PC-9 (cell line): ENCODE results near the gene CEP112. TPM values are rescaled to one million over a fixed set of nuclear protein-coding genes. Genes with fewer than 3 reads are reported as not detected.

Experiments used
- BruUV-seq: library from RNA; stranded (reverse); fragments of 400-500 nt; replicated peaks from 2 replicates; lab custom pipeline; 2021; lab: Mats Ljungman, UMichigan
- CTCF ChIA-PET: fragments of 300-600 bp; sonication (Branson Sonifier 250); formaldehyde crosslinking; loops from one replicate; lab custom pipeline; 2022; ENCODE audit warnings: antibody characterized with exemption; lab: Charles Lee
- POLR2A ChIA-PET: fragments of 300-600 bp; sonication (Branson Sonifier 250); formaldehyde crosslinking; loops from one replicate; lab custom pipeline; 2022; ENCODE audit warnings: antibody characterized with exemption; ENCODE audit not compliant: unreplicated experiment; lab: Charles Lee
- DNase-seq, 2 experiments: peaks; one replicate each; pipeline versions ENCODE4 v3.0.0 to v3.0.0-alpha.2; 2015 to 2022; ENCODE audit warnings: mixed read lengths in 1 of 2
- H2AFZ ChIP-seq: fragments of 200-600 bp; sonication (generic); 2 replicates; pipeline ENCODE4 v1.8.1; 2017; ENCODE audit warnings: antibody characterized with exemption
- H3F3A ChIP-seq: fragments of 200-600 bp; sonication (generic); 2 replicates; pipeline ENCODE4 v1.8.1; 2017; ENCODE audit warnings: antibody characterized with exemption, mild to moderate bottlenecking, low read depth; ENCODE audit not compliant: insufficient read depth
- H3K27ac ChIP-seq: fragments of 200-600 bp; sonication (generic); 2 replicates; pipeline ENCODE4 v1.6.1; 2016; ENCODE audit warnings: mixed run types
- H3K27me3 ChIP-seq: fragments of 200-600 bp; sonication (generic); 2 replicates; pipeline ENCODE4 v1.6.1; 2016; ENCODE audit warnings: low read depth, mixed run types; ENCODE audit not compliant: insufficient read depth
- H3K36me3 ChIP-seq: fragments of 200-600 bp; sonication (generic); 2 replicates; pipeline ENCODE4 v1.6.1; 2016; ENCODE audit warnings: low read depth, mixed run types
- H3K4me1 ChIP-seq: fragments of 200-600 bp; sonication (generic); replicated peaks from 2 replicates; pipeline ENCODE4 v1.6.1; 2016; ENCODE audit warnings: mixed run types; ENCODE audit not compliant: insufficient read depth
- H3K4me2 ChIP-seq: fragments of 200-600 bp; sonication (generic); 2 replicates; pipeline ENCODE4 v1.6.1; 2017; ENCODE audit warnings: mixed run types
- H3K4me3 ChIP-seq: fragments of 200-600 bp; sonication (generic); 2 replicates; pipeline ENCODE4 v1.6.1; 2016; ENCODE audit warnings: mixed run types
- H3K79me2 ChIP-seq: fragments of 200-600 bp; sonication (generic); 2 replicates; pipeline ENCODE4 v1.6.1; 2017; ENCODE audit warnings: low read depth, mixed run types
- H3K9me2 ChIP-seq: fragments of 200-600 bp; sonication (generic); 2 replicates; pipeline ENCODE4 v1.8.1; 2017; ENCODE audit warnings: mild to moderate bottlenecking; ENCODE audit not compliant: insufficient read depth
- H3K9me3 ChIP-seq: fragments of 200-600 bp; sonication (generic); 2 replicates; pipeline ENCODE4 v1.8.1; 2016; ENCODE audit warnings: low read depth; ENCODE audit not compliant: insufficient read depth
- H4K20me1 ChIP-seq: fragments of 200-600 bp; sonication (generic); 2 replicates; pipeline ENCODE4 v1.8.1; 2017; ENCODE audit not compliant: insufficient read depth
- EZH2 ChIP-seq: fragments of 200-600 bp; sonication (generic); IDR thresholded peaks from 2 replicates; pipeline ENCODE4 v1.8.0; 2017; ENCODE audit warnings: antibody characterized with exemption, low read depth
- intact Hi-C: fragments of 100-400 bp; cut with micrococcal nuclease; formaldehyde crosslinking; loops from one replicate; pipeline ENCODE4 v1.10.0; 2022; ENCODE audit not compliant: unreplicated experiment
- total RNA-seq: library from RNA; stranded (reverse); gene quantifications from 2 replicates; pipeline ENCODE4 v1.2.3, GENCODE V29; 2021
- TF ChIP-seq, protein P1 (sequence below): fragments of 200-600 bp; sonication (generic); conservative IDR thresholded peaks from 2 replicates; pipeline ENCODE4 v1.6.1; 2017; ENCODE audit warnings: mixed run types, antibody characterized with exemption, mild to moderate bottlenecking, moderate library complexity

CEP112 gene
- total RNA-seq, 1 experiment from 2014 or later = 4.3 TPM

DNA sequence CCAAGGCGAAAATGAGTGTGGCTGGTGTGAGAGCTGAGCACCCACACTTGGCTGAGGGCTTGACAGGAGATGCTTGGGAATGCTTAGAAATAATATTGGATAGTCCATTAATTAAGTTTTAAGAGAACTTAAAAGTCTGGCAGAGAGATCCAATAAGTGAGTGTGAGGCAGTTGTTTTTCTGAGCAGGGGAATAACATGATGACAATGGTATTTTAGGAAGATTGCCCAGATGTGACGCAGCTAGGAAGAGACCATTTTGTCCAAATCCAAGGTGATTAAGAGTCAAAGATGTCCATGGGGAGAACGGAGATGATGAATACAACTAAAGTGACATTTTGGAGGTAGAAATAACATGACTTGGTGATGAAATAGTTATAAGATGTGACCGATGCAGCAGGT, 527.7 kb downstream of the CEP112 start:
- intact Hi-C loops = no loop called here
- Histone ChIP-seq H3K79me2 (no peaks in the 10 kb centered on the region), H4K20me1 (no peaks in the 10 kb centered on the region), H3K4me1 (no peaks in the 10 kb centered on the region), H3K4me3 (no peak overlapping the region), H3K4me2 (no peak overlapping the region), H3K27ac (no peak overlapping the region), H3K9me2 (no peaks in the 10 kb centered on the region), H3F3A (no peaks in the 10 kb centered on the region), H2AFZ (no peak overlapping the region), H3K36me3 (no peaks in the 10 kb centered on the region), H3K27me3 (no peaks in the 10 kb centered on the region), H3K9me3 (no peaks in the 10 kb centered on the region)
- no TSS peak for BruUV-seq
- POLR2A ChIA-PET = no interaction called here
- TF ChIP-seq EZH2 = no peak
- DNase-seq = no peak
- CTCF ChIA-PET = no interaction called here

DNA sequence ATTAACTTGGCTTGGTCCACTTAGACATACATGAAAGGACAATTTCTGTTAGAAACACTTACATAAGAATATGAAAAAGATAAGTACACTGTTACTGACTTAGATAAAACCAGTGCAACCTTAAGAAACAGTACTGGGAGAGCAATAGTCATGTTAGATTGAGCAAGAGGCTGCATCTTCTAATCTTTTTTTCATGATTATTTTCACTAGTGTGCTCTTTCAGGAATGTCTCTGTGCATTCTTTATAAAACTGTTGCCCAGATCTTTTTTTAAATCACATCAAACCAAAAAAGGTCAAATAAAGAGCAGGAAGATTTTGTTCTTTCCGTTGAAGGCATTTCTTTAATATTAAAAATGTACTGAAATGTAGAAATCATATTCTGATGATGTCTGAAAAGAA, 529.7 kb downstream of the CEP112 start:
- Histone ChIP-seq H3K36me3 (no peaks in the 10 kb centered on the region), H3K79me2 (no peaks in the 10 kb centered on the region), H3K4me1 (no peaks in the 10 kb centered on the region), H3K4me3 (no peak overlapping the region), H4K20me1 (no peaks in the 10 kb centered on the region), H3K27ac (no peak overlapping the region), H2AFZ (no peak overlapping the region), H3K4me2 (no peak overlapping the region), H3K9me3 (no peaks in the 10 kb centered on the region), H3K27me3 (no peaks in the 10 kb centered on the region), H3F3A (no peaks in the 10 kb centered on the region), H3K9me2 (no peaks in the 10 kb centered on the region)
- no peak for TF ChIP-seq EZH2
- TF ChIP-seq, protein P1, sequence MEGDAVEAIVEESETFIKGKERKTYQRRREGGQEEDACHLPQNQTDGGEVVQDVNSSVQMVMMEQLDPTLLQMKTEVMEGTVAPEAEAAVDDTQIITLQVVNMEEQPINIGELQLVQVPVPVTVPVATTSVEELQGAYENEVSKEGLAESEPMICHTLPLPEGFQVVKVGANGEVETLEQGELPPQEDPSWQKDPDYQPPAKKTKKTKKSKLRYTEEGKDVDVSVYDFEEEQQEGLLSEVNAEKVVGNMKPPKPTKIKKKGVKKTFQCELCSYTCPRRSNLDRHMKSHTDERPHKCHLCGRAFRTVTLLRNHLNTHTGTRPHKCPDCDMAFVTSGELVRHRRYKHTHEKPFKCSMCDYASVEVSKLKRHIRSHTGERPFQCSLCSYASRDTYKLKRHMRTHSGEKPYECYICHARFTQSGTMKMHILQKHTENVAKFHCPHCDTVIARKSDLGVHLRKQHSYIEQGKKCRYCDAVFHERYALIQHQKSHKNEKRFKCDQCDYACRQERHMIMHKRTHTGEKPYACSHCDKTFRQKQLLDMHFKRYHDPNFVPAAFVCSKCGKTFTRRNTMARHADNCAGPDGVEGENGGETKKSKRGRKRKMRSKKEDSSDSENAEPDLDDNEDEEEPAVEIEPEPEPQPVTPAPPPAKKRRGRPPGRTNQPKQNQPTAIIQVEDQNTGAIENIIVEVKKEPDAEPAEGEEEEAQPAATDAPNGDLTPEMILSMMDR = no peak
- intact Hi-C loops = no loop called here
- CTCF ChIA-PET = no interaction called here
- POLR2A ChIA-PET = no interaction called here
- DNase-seq = no peak
- no TSS peak for BruUV-seq

DNA sequence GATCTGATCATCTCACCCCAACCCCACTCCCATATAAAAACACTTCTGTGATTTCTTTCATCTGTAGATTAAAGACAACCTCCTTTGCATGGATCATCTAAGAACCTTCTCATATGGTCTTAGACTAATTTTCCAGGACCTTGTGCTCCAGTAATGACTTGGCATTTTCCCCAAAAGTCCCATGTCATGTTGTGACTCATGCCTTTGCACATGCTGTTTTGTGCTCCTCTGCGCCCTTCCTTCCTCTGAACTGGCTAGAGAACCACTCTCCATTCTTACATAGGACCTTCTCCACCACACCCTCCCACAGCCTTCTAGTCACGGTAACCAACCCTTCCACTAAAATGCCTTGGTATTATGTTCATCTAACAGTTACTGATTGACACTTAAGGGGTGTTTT, 531.0 kb downstream of the CEP112 start:
- Histone ChIP-seq H3K4me2 (no peak overlapping the region), H2AFZ (no peak overlapping the region)

More for the DNA sequence above, 531.0 kb downstream of the CEP112 start:
- Histone ChIP-seq H3K9me3 (no peaks in the 10 kb centered on the region), H4K20me1 (no peaks in the 10 kb centered on the region), H3K4me3 (no peak overlapping the region), H3K79me2 (no peaks in the 10 kb centered on the region), H3F3A (no peaks in the 10 kb centered on the region), H3K36me3 (no peaks in the 10 kb centered on the region), H3K4me1 (no peaks in the 10 kb centered on the region), H3K9me2 (no peaks in the 10 kb centered on the region), H3K27ac (no peak overlapping the region), H3K27me3 (no peaks in the 10 kb centered on the region)
- intact Hi-C loops = no loop called here
- POLR2A ChIA-PET = no interaction called here
- no peak for TF ChIP-seq EZH2
- TF ChIP-seq, protein P1 = no peak
- CTCF ChIA-PET = no interaction called here
- no peak for DNase-seq
- BruUV-seq = no TSS peak
